Neural crest cell (in vitro differentiated cells): Measurements from ENCODE around the gene SLC25A42. TPM values are rescaled to one million over a fixed set of nuclear protein-coding genes. Genes with fewer than 3 reads are reported as not detected.

Experiments used
- DNase-seq: peaks from one replicate; pipeline ENCODE4 v3.0.0; 2021; ENCODE audit warnings: low read depth, mixed read lengths, low spot score
- H3K27ac Mint-ChIP-seq: one replicate; pipeline ENCODE4 v1.8.0; 2021; ENCODE audit warnings: mild to moderate bottlenecking, mixed read lengths; ENCODE audit not compliant: unreplicated experiment
- H3K27me3 Mint-ChIP-seq: 2 replicates; pipeline ENCODE4 v1.8.0; 2021; ENCODE audit warnings: low read depth, mild to moderate bottlenecking, mixed read lengths
- H3K36me3 Mint-ChIP-seq: 2 replicates; pipeline ENCODE4 v1.8.0; 2021; ENCODE audit warnings: low read depth, mild to moderate bottlenecking, mixed read lengths
- H3K4me1 Mint-ChIP-seq: 2 replicates; pipeline ENCODE4 v1.8.0; 2021; ENCODE audit warnings: mixed read lengths
- H3K4me3 Mint-ChIP-seq: one replicate; pipeline ENCODE4 v1.8.0; 2021; ENCODE audit warnings: mild to moderate bottlenecking, mixed read lengths
- H3K9me3 Mint-ChIP-seq: 2 replicates; pipeline ENCODE4 v1.8.0; 2021; ENCODE audit warnings: mixed read lengths
- total RNA-seq: library from RNA; stranded (reverse); gene quantifications from 2 replicates; pipeline ENCODE4 v1.2.1, GENCODE V29; 2021
- TF ChIP-seq, protein P1 (sequence below): fragments of 200-600 bp; sonication (generic); conservative IDR thresholded peaks from 2 replicates; pipeline ENCODE4 v1.5.0; 2021; ENCODE audit warnings: antibody characterized with exemption, mild to moderate bottlenecking

Gene SLC25A42
- total RNA-seq, 1 donor from 2014 or later, result 10.5 TPM

DNA sequence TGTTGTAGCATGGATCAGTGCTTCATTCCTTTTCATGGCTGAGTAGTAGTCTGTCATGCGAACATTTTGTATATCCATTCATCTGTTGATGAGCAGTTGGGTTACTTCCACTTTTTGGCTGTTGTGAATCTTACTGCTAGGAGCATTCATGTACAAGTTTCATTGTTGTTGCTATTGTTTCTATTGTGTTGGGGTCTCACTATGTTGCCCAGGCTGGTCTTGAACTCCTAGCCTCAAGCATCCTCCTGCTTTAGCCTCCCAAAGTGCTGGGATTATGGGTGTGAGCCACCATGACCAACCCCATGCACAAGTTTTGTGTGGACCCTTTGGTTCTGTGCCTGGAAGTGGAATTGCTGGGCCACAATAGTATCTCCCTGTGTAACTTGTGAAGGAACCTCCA lies 15.8 kb downstream of the SLC25A42 start:
- Mint-ChIP-seq H3K36me3 (no peaks in the 10 kb centered on the region), H3K9me3 (no peaks in the 10 kb centered on the region), H3K27ac (no peak overlapping the region), H3K27me3 (no peaks in the 10 kb centered on the region), H3K4me1 (no peaks in the 10 kb centered on the region), H3K4me3 (no peak overlapping the region)
- DNase-seq, result no peak
- TF ChIP-seq, protein P1, sequence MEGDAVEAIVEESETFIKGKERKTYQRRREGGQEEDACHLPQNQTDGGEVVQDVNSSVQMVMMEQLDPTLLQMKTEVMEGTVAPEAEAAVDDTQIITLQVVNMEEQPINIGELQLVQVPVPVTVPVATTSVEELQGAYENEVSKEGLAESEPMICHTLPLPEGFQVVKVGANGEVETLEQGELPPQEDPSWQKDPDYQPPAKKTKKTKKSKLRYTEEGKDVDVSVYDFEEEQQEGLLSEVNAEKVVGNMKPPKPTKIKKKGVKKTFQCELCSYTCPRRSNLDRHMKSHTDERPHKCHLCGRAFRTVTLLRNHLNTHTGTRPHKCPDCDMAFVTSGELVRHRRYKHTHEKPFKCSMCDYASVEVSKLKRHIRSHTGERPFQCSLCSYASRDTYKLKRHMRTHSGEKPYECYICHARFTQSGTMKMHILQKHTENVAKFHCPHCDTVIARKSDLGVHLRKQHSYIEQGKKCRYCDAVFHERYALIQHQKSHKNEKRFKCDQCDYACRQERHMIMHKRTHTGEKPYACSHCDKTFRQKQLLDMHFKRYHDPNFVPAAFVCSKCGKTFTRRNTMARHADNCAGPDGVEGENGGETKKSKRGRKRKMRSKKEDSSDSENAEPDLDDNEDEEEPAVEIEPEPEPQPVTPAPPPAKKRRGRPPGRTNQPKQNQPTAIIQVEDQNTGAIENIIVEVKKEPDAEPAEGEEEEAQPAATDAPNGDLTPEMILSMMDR, result no peak

DNA sequence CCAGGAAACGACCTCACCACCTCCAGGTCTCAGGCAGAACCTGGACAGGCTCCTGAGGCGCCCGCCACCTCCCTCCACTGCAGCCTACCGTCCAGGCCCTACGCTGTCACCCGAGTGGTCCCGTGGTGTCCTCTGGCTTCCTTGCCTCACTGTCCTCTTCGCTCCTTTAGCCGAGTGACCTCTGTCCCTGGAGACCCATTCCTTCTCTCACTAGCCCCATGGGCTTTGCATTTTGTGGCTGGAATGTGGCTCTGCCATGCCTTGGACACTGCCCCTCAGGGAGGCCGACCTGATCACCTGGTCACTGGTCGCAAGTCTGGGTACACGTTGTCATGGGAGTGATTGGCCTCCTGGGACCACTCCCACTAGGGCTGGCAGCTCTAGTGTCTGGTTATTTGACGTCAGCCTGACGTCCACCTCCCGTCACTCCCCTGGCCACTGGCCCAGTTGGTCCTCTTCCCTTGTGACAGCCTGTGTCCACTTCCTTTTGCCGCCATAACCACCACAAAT lies 17.9 kb downstream of the SLC25A42 start:
- Mint-ChIP-seq H3K9me3 (no peaks in the 10 kb centered on the region), H3K27ac (no peak overlapping the region), H3K36me3 (no peaks in the 10 kb centered on the region), H3K27me3 (no peaks in the 10 kb centered on the region), H3K4me1 (no peaks in the 10 kb centered on the region), H3K4me3 (no peak overlapping the region)
- TF ChIP-seq, protein P1, result no peak
- DNase-seq, result no peak

DNA sequence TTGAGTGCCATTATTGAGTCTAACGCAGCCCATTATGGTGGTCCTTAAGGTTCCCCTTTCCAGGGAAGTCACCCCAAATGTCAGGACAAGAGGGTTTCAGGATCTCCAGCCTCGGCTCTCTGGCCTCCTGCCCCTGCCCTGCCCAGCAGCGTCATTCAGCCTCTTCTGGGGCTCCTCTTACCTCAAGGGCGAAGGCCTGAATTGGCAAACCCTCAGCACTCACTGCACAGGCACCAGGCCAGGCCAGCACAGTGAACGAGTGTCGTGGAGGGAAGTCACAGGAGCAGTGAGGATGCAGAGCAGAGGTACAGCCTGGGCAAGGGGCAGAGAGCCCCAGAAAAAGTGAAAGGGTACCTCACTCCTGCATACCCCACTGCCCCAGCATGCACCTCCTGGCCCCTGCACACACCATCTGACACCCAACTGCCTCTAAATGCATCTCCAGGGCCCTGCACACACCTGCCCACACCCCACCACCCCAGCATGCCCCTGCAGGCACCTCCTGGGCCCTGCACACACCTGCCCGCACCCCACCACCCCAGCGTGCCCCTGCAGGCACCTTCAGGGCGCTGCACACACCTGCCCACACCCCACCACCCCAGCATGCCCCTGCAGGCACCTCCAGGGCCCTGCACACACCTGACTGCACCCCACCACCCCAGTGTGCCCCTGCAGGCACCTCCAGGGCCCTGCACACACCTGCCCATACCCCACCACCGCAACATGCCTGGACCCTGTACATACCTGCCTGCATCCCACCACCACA lies 19.8 kb downstream of the SLC25A42 start:
- no peak overlapping the region for H3K4me3 Mint-ChIP-seq
- H3K27ac Mint-ChIP-seq, result no peak overlapping the region
- TF ChIP-seq, protein P1, result no peak

DNA sequence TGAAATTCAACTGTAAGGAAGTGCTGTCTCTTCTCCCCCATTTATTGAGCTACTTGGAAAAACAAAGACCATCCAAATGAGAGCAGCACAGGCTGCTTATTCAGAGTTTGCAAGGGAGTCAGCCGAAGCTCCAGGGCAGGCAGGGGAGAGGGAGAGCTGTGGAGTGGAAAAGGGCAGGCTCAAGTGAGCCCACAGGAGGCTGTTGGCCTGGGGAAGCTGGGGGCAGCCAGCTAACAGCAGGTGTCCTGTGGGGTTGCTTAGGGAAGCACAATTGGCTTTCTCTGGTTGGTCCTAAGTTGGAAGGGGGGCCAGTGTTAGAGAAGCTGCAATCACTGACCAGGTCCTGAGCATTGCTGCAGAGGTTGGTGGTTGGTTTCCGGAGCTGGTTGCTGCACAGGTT lies 23.9 kb downstream of the SLC25A42 start:
- Mint-ChIP-seq H3K27me3 (no peaks in the 10 kb centered on the region), H3K36me3 (no peaks in the 10 kb centered on the region), H3K9me3 (no peaks in the 10 kb centered on the region), H3K4me3 (no peak overlapping the region), H3K4me1 (peaks cover 4% of the 10 kb centered on the region), H3K27ac (peak overlapping the region; percentile 16)
- DNase-seq, result no peak
- TF ChIP-seq, protein P1, result no peak

More for the DNA sequence above, 19.8 kb downstream of the SLC25A42 start:
- no peaks in the 10 kb centered on the region for H3K9me3 Mint-ChIP-seq
- H3K4me1 Mint-ChIP-seq, result peaks cover 4% of the 10 kb centered on the region
- no peaks in the 10 kb centered on the region for H3K36me3 Mint-ChIP-seq
- no peaks in the 10 kb centered on the region for H3K27me3 Mint-ChIP-seq
- no peak for DNase-seq

DNA sequence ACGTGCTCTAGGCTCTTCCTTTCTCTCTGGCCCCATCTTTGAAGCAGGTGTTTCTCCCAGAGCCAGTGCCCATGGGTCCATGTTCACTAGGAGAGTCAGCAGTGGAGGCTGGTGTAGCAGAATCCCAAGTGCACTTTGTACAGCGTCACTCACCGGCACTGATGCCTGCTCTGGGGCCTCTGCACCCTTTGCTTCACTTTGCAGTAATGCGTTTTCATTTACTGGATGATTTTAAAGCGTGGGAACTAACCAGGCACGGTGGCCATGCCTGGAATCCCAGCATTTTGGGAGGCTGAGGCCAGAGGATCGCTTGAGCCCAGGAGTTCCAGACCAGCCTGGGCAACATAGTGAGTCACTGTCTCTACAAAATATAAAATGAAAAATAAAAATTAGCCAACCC lies 30.7 kb downstream of the SLC25A42 start:
- DNase-seq, result no peak
- Mint-ChIP-seq H3K4me3 (no peak overlapping the region), H3K4me1 (no peaks in the 10 kb centered on the region), H3K9me3 (no peaks in the 10 kb centered on the region), H3K36me3 (no peaks in the 10 kb centered on the region), H3K27me3 (no peaks in the 10 kb centered on the region), H3K27ac (no peak overlapping the region)
- TF ChIP-seq, protein P1, result no peak
